Panc1 (cell line): ENCODE measurements around the gene PHF2. TPM values are rescaled to one million over a fixed set of nuclear protein-coding genes. Genes with fewer than 3 reads are reported as not detected.

Source experiments
- ATAC-seq: fragments of 200-7000 bp; cut with Tn5 transposase; 2 replicates; pipeline ENCODE4 v1.9.1; 2020; ENCODE audit warnings: mild to moderate bottlenecking, moderate library complexity
- BruUV-seq: library from RNA; stranded (reverse); fragments of 400-500 nt; replicated peaks from 2 replicates; lab custom pipeline; 2021; lab: Mats Ljungman, UMichigan
- CTCF ChIA-PET: fragments of 300-600 bp; sonication (Branson Sonifier 250); formaldehyde crosslinking; loops from one replicate; lab custom pipeline; 2022; ENCODE audit warnings: antibody characterized with exemption; lab: Charles Lee
- POLR2A ChIA-PET: fragments of 300-600 bp; sonication (Branson Sonifier 250); formaldehyde crosslinking; loops from one replicate; lab custom pipeline; 2022; ENCODE audit warnings: antibody characterized with exemption; lab: Charles Lee
- DNase-seq: peaks from one replicate; pipeline ENCODE4 v3.0.0-alpha.2; 2010; ENCODE audit warnings: low read depth, low spot score
- H3K27ac ChIP-seq: 2 replicates; pipeline ENCODE4 v1.5.1; 2011; ENCODE audit warnings: mild to moderate bottlenecking, low read length, inconsistent platforms
- H3K27me3 ChIP-seq: fragments of 200-500 bp; sonication (Bioruptor generic); 2 replicates; pipeline ENCODE4 v1.6.0; 2014; ENCODE audit warnings: low read length, inconsistent platforms; ENCODE audit not compliant: control insufficient read depth, insufficient read depth
- H3K36me3 ChIP-seq: fragments of 200-500 bp; sonication (Bioruptor generic); 2 replicates; pipeline ENCODE4 v1.5.1; 2014; ENCODE audit warnings: inconsistent platforms, mild to moderate bottlenecking, low read length, moderate library complexity; ENCODE audit not compliant: control insufficient read depth, insufficient read depth
- H3K4me1 ChIP-seq: 2 replicates; pipeline ENCODE4 v1.5.1; 2011; ENCODE audit warnings: inconsistent platforms, mild to moderate bottlenecking, low read length, moderate library complexity; ENCODE audit not compliant: control insufficient read depth, insufficient read depth
- H3K4me3 ChIP-seq, 2 experiments: 2 replicates each; pipeline ENCODE4 v1.5.1; 2011 to 2012; ENCODE audit warnings: low read depth in 2 of 2, low read length in 2 of 2, mild to moderate bottlenecking in 2 of 2, inconsistent platforms in 1 of 2, moderate library complexity in 1 of 2
- H3K9me3 ChIP-seq: fragments of 200-500 bp; sonication (Bioruptor generic); 2 replicates; pipeline ENCODE4 v1.5.1; 2014; ENCODE audit warnings: low read depth, mild to moderate bottlenecking, inconsistent platforms, low read length, moderate library complexity; ENCODE audit not compliant: control insufficient read depth, insufficient read depth
- CTCF ChIP-seq: fragments of 450-650 bp; IDR thresholded peaks from 2 replicates; pipeline ENCODE4 v1.5.1; 2017; ENCODE audit warnings: mild to moderate bottlenecking
- POLR2AphosphoS5 ChIP-seq: IDR thresholded peaks from 2 replicates; pipeline ENCODE4 v1.6.1; 2012; ENCODE audit warnings: mild to moderate bottlenecking, low read depth, low read length, moderate library complexity
- REST ChIP-seq, 2 experiments: IDR thresholded peaks; 2 replicates each; pipeline ENCODE4 v1.6.1; 2011 to 2012; ENCODE audit warnings: low read depth in 2 of 2, control low read depth in 1 of 2, low read length in 1 of 2, mild to moderate bottlenecking in 1 of 2, moderate library complexity in 1 of 2; ENCODE audit not compliant: insufficient read depth in 1 of 2
- SIN3A ChIP-seq: IDR thresholded peaks from 2 replicates; pipeline ENCODE4 v1.6.1; 2012; ENCODE audit warnings: low read depth, mild to moderate bottlenecking, low read length, moderate library complexity, borderline replicate concordance; ENCODE audit not compliant: insufficient read depth
- TCF7L2 ChIP-seq: IDR thresholded peaks from 2 replicates; pipeline ENCODE4 v1.6.1; 2011; ENCODE audit warnings: mild to moderate bottlenecking, low read depth, low read length, inconsistent platforms
- in situ Hi-C: cut with HindIII; loops from 2 replicates; pipeline ENCODE4 v1.10.0; 2016; ENCODE audit warnings: low sequenced_read_pairs, low pct_unique_long_range_greater_than_20kb
- intact Hi-C: fragments of 100-400 bp; cut with micrococcal nuclease; formaldehyde crosslinking; loops from one replicate; pipeline ENCODE4 v1.10.0; 2022; ENCODE audit not compliant: unreplicated experiment
- total RNA-seq: library from RNA; stranded (reverse); gene quantifications from one replicate; pipeline ENCODE4 v1.2.1, GENCODE V29; 2021; ENCODE audit not compliant: unreplicated experiment

PHF2 gene
- total RNA-seq, 1 experiment from 2014 or later: 16.6 TPM

GRCh38 chr9:93663877-93664548 lies 87.6 kb downstream of the PHF2 start:
- CTCF ChIA-PET: no interaction called here
- intact Hi-C loops: no loop called here
- POLR2A ChIA-PET: no interaction called here
- no peak overlapping the region for H3K27ac ChIP-seq
- H3K4me1 ChIP-seq: no peaks in the 10 kb centered on the region
- ATAC-seq: no peak
- no peaks in the 10 kb centered on the region for H3K27me3 ChIP-seq
- in situ Hi-C loops: no loop called here
- H3K4me3 ChIP-seq: no peak overlapping the region
- H3K36me3 ChIP-seq: no peaks in the 10 kb centered on the region
- TF ChIP-seq TCF7L2: no peak
- H3K9me3 ChIP-seq: no peaks in the 10 kb centered on the region
- no peak for DNase-seq
- no TSS peak for BruUV-seq

GRCh38 chr9:93664549-93665120 lies 88.3 kb downstream of the PHF2 start:
- no peaks in the 10 kb centered on the region for H3K36me3 ChIP-seq
- no peak for TF ChIP-seq SIN3A
- no peak for TF ChIP-seq TCF7L2
- no peak for TF ChIP-seq POLR2AphosphoS5
- no peak for TF ChIP-seq REST (IDR thresholded peaks at IDR 0.05; ENCODE audit: insufficient read depth in 1 of 2, low read depth in 2 of 2, low read length in 1 of 2)
- TF ChIP-seq CTCF: no peak
- in situ Hi-C loops (no loop called here), intact Hi-C loops (no loop called here)
- DNase-seq (no peak), ATAC-seq (no peak)
- ChIA-PET POLR2A (no interaction called here), CTCF (no interaction called here)
- no peak overlapping the region for H3K27ac ChIP-seq
- no peaks in the 10 kb centered on the region for H3K4me1 ChIP-seq
- no peaks in the 10 kb centered on the region for H3K9me3 ChIP-seq
- H3K4me3 ChIP-seq: no peak overlapping the region
- H3K27me3 ChIP-seq: no peaks in the 10 kb centered on the region
- BruUV-seq: no TSS peak

- TF ChIP-seq POLR2AphosphoS5: no peak
- TF ChIP-seq CTCF: no peak
- TF ChIP-seq REST (IDR thresholded peaks at IDR 0.05; ENCODE audit: insufficient read depth in 1 of 2, low read depth in 2 of 2, low read length in 1 of 2): no peak
- TF ChIP-seq SIN3A: no peak
- TF ChIP-seq TCF7L2: no peak
- DNase-seq: no peak
- POLR2A ChIA-PET: no interaction called here
Measured at GRCh38 chr9:93665128-93665636, 88.8 kb downstream of the PHF2 start.

More at GRCh38 chr9:93665128-93665636, 88.8 kb downstream of the PHF2 start:
- Histone ChIP-seq H3K4me3 (no peak overlapping the region), H3K27ac (no peak overlapping the region), H3K4me1 (no peaks in the 10 kb centered on the region), H3K36me3 (no peaks in the 10 kb centered on the region), H3K9me3 (no peaks in the 10 kb centered on the region), H3K27me3 (no peaks in the 10 kb centered on the region)
- no peak for ATAC-seq
- intact Hi-C loops (no loop called here), in situ Hi-C loops (no loop called here)
- BruUV-seq: no TSS peak
- CTCF ChIA-PET: no interaction called here
